Activated CD4-positive, alpha-beta T cell treated with anti-CD3 and anti-CD28 coated beads for 4 hours (primary cell): Measurements from ENCODE around the gene SLC2A5.

Experiments used
- DNase-seq, 2 donors: peaks; one replicate each; pipeline ENCODE4 v3.0.0-alpha.2; 2020

Gene SLC2A5

GRCh38 chr1:9087411-9088125 lies 18.1 kb upstream of the SLC2A5 start:
- DNase-seq = no peak

DNA sequence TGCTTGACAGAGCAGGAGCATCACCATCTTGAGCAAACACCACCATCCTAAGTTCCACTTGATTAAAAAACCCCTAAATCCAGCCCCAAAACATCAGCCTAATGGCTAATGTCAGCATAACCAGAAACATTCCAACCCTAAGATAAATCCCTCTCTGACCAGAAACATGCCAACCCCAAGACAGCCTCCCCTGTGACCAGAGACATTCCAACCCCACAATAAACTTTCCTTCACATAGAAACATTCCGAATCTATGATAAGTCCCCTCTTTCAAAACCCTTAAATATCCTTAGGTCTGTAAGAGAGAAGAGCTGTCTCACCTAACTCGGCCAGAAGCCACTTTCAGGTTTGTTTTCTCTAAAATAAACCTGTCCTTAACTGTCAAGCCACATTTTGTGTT lies 17.4 kb upstream of the SLC2A5 start:
- DNase-seq = no peak

DNA sequence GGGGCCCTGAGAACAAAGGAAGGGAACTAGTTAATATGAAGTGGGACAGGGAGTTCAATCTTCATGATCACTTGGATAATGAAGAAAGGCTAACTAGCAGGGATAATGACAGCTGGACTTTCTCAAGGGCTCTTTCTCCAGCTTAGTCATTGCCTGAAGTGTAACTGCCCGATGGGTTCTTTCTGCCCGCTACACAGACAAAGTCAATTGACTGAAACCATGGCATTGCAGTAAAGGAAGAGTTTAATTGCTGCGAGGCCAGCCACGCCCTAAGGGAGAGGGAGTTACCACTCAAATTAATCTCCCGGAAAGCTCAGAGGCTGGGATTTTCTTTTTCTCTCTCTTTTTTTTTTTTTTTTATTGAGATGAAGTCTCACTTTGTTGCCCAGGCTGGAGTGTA lies 16.6 kb upstream of the SLC2A5 start:
- no peak for DNase-seq

GRCh38 chr1:9085306-9085940 lies 16.0 kb upstream of the SLC2A5 start:
- DNase-seq = no peak

- no peak for DNase-seq
Observed at GRCh38 chr1:9084906-9085305, 15.5 kb upstream of the SLC2A5 start.

DNA sequence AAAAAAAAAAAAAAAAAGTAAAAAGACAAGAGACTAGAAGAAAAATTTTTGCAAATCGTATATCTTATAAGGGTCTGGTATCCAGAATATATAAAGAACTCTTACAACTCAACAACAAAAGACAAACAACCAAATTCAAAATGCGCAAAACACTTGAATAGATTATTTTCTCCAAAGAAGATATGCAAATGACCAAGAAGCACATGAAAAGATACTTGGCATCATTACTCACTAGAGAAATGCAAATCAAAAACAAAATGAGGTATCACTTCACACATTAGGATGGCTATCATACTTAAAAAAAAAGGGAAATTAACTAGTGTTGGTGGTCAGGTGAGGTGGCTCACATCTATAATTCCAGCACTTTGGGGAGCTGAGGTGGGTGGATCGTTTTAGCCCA lies 12.0 kb upstream of the SLC2A5 start:
- DNase-seq = no peak

DNA sequence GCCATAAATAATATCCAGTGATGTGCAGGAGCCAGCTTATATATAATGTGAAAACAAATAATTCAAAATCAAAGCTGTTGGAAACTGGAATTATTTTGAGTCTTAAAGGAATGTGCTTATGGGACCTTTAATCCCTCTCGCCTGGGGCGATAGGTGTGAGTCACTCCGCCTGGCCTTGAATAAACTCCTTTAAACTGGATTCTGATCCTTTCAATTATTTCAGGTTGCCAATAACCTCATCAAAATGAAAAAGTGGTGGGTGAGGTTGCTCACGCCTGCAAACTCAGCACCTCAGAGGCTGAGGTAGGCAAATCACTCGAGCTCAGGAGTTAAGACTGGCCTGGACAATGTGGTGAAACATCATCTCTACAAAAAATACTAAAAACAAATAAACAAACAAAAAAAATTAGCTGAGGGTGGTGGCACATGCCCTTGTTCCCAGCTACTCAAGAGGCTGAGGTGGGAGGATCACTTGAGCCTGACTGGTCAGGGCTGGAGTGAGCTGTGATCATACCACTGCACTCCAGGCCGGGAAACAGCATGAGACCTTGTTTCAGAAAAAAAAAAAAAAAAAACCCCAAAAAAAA lies 11.4 kb upstream of the SLC2A5 start:
- DNase-seq = no peak

GRCh38 chr1:9079988-9080704 lies 10.7 kb upstream of the SLC2A5 start:
- DNase-seq = no peak

DNA sequence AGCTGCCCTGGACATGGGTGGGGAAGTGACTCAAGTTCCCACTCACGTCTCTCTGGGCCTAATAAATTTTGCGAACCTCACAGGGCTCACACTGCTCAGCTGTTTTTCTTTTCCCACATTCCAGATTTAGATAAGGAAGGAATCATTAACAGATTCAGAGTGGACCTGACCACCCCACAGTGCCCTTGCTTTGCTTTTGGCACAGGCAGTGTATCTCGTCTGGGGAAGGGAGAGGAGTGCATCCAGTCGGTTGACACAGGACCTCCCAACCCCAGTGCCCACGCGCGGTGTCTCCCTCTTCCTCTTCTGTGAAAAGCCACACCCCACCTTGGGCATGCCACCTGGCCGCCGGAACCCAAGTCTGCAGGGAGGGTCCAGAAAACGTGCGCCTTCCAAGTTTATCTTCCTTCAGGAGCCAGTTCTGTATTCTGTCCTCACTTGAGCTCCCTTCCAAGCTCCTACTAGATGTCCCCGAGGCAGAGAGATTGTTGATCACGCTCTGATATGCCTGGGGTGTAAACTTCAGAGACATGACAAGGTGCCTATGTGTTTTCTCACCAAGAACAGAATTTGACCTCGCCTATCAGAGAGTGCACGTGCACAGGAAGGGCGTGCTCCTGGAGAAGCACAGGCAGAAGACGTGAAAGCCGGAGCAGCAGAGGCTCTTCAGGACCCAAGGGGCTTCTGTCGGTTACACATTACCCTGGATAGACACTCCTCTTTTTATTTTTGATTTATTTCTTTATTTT lies 9.5 kb upstream of the SLC2A5 start:
- no peak for DNase-seq

DNA sequence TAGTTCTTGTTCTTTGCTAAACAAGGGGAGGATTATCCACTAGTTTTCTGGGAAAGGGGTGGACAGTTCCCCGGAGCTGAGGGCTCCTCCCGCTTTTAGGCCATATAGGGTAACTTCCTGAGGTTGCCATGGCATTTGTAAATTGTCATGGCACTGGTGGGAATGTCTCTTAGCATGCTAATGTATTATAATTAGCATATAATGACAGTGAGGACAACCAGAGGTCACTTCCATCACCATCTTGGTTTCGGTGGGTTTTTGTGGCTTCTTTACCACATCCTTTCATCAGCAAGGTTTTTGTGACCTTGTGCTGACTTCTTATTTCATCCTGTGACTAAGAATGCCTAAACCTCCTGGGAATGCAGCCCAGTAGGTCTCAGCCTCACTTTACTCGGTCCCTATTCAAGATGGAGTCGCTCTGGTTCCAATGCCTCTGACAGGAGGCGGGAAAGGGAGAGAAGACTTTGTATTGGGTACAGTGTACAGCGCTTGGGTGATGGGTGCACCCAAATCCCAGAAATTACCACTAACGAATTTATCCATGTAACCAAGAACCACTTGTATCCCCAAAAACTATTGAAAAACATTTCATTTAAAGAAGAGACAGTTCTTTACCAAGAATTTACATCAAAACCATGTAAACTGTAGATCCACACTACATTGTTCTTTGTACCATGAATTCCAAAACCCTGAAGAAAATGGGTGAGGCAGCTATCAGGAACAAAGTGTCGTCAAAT lies 8.7 kb upstream of the SLC2A5 start:
- no peak for DNase-seq

DNA sequence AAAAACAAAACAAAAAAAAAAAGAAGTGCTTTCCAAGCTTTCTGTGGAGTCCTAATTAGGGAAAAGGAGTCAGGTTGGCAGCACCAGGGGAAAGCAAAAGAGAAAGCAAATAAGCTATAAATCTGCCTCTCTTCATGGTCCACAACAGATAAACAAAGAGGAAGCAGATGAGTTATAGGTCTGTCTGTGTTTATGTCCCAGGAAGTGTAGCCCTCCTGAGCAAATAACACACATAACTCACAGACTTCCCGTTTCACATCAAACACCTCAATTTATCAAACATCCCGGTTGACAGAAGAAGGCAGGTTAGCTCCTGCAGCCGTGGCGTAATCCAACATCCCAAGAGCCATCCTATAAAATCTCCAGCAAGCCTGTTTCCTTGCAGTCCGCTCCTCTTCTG lies 5.6 kb upstream of the SLC2A5 start:
- no peak for DNase-seq

DNA sequence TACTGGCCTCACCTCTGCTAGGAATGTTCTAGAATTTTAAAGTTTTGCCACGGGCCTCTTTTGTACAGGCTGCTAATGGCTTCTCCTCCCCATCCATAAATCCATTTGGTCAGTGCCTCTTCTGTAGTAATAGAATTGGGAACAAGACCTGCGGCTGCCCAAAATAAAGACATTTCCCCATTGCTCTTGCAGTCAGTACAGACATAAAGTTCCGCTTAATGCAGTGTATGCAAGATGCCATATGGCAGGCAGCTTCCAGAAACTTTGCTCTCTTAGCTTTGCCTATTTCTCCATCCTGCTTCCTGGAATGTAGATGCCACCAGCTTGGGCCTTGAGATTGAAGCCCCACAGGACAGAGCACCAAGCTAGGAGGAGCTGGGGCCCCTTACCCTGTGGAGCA lies 3.7 kb upstream of the SLC2A5 start:
- no peak for DNase-seq

DNA sequence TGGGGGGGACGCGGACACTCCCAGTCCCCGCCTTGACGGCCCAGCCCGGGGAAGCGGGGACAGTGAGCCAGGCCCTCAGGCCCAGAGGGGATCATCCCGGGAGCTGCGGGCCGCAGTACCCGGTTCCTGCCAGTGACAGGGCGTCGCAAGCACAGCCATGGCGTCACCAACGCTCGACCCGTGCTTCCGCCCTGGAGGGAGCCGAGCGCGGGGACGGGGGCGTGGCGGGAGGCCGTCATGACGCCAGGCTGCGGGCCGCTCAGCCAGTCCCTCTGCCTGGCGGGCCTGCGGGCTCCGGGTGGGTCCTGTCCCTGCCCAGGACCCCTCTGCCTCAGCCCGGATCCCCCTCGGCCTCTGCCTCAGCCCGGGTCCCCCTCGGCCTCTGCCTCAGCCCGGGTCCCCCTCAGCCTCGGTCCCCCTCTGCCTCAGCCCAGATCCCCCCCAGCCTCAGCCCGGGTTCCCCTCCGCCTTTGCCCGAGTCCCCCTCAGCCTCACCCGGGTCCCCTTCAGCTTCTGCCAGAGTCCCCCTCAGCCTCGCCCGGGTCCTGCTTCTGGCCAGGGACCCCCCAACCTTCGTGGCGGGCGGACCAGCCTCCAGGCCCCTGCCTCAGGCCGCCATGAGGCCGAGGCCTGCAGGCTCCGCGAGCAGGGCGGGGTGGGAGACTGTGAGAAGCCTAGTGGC lies 2.3 kb upstream of the SLC2A5 start:
- DNase-seq = no peak

- no peak for DNase-seq
Observed at GRCh38 chr1:9070486-9070885, 1.1 kb upstream of the SLC2A5 start.

GRCh38 chr1:9068981-9069325 lies 482 bp downstream of the SLC2A5 start:
- no peak for DNase-seq

DNA sequence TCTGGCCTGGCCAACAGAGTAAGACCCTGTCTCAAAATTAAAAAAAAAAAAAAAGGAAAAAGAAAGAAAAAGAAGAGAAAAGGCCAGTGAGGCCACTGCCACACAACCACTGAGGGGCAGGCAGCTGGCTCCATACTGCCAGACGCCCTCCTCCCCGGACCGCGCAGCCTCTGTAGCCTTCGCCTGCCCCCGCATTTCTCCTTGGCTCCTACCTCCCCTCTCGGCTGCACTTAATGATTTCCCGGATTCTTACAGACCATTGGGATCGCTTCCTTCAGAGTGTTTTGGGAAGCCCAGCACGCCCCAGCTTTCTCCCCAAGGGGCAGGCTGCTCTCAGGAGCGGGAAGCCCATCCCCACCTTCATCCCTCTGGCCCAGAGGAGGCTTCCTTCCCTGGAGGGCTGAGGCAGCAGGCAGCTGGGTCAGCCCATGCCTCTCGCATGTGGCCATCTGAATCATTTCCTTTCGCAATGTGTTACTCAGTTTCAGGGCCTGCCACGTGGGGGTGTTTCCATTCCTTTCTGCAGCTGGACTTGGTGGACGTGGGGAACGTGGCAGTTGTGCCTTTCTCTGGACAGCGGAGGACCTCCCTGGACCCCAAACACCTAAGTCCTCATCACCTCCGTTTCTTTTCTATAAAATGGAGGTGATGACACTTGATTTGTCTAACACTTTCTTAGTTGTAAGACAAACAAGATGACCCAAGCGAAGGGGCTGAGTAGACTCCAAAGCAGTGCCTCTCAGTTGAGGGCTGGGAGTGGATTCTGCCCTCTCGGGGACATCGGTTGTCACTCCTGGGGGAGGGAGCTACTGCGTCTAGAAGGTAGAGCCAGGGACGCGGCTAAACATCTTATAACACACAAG lies 2.3 kb downstream of the SLC2A5 start:
- DNase-seq = no peak

- no peak for DNase-seq
Observed at GRCh38 chr1:9065213-9065751, 4.2 kb downstream of the SLC2A5 start.

DNA sequence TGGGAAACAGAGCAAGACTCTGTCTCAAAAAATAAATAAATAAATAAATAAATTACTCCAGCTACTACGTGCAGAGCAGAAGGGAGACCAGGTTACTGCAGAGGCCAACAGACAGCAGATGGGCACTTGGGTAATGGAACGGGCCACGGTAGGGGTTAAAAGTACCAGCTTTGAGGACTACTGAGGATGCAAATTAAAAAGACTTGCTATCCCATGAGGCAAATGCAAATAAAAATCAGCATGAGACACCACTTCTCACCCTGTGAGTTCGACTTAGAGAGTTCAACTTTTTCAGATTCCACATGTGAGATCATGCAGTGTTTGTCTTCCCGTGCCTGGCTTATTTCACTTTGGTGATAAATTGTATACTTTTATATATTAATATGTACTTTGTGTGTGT lies 6.6 kb downstream of the SLC2A5 start:
- DNase-seq = no peak

DNA sequence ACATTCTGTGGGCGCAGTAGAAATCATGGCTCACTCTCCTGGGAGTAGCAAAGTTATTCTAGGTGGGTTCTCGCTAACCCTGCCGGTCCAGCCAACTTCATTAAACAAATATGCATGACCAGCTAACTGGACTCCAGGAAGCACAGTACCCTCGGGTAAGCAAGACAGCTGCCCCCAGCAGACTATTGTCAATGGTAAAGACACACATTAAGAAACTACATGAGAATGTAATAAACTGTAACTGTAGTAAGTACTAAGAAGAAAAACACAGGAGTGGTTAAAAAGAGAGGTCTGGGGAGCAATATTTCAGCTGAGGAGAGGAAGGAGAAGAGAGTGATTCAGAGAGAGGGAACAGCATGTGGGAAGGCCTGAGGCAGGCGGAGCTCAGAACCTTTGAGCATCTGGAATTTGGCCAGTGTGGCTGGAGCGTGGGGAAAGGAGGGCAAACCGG lies 7.4 kb downstream of the SLC2A5 start:
- DNase-seq = no peak

- no peak for DNase-seq
Observed at GRCh38 chr1:9061252-9061960, 8.0 kb downstream of the SLC2A5 start.
